ENCODE measurements around the gene RASGRP1. TPM values are rescaled to one million over a fixed set of nuclear protein-coding genes. Genes with fewer than 3 reads are reported as not detected.
A peak's percentile ranks its signal among the peaks of the same experiment; 100 is the strongest.

Gene RASGRP1
- total RNA-seq, 2 experiments from 2014 or later: 105 to 106 TPM

GRCh38 chr15:38487378-38487777 lies 77.2 kb downstream of the RASGRP1 start:
- DNase-seq (no peak), ATAC-seq (no peak)
- H3K27ac Mint-ChIP-seq: peak overlapping the region; percentile 92
- TF ChIP-seq, protein P1, sequence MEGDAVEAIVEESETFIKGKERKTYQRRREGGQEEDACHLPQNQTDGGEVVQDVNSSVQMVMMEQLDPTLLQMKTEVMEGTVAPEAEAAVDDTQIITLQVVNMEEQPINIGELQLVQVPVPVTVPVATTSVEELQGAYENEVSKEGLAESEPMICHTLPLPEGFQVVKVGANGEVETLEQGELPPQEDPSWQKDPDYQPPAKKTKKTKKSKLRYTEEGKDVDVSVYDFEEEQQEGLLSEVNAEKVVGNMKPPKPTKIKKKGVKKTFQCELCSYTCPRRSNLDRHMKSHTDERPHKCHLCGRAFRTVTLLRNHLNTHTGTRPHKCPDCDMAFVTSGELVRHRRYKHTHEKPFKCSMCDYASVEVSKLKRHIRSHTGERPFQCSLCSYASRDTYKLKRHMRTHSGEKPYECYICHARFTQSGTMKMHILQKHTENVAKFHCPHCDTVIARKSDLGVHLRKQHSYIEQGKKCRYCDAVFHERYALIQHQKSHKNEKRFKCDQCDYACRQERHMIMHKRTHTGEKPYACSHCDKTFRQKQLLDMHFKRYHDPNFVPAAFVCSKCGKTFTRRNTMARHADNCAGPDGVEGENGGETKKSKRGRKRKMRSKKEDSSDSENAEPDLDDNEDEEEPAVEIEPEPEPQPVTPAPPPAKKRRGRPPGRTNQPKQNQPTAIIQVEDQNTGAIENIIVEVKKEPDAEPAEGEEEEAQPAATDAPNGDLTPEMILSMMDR (IDR thresholded peaks at IDR 0.05): no peak
- H3K4me1 Mint-ChIP-seq (ENCODE audit: low read depth): peaks cover 55% of the 10 kb centered on the region
- peaks cover 56% of the 10 kb centered on the region for H3K36me3 Mint-ChIP-seq (ENCODE audit: low read depth)
- intact Hi-C loops (cut with micrococcal nuclease): loop anchor here (5.0 kb wide), 2 partner anchors 70 to 200 kb away; no protein-coding TSS in a partner anchor
- H3K9me3 Mint-ChIP-seq: no peaks in the 10 kb centered on the region
- POLR2A ChIA-PET: interaction anchor here (0.5 to 1.1 kb wide), 5 partner anchors 11 to 203 kb away, joined by 3 to 4 read pairs (median 3); no protein-coding TSS in a partner anchor
- H3K4me3 Mint-ChIP-seq: peak overlapping the region; percentile 1
- CTCF ChIA-PET: interaction anchor here (0.8 to 6.1 kb wide), 3 partner anchors 46 to 213 kb away, joined by 3 to 44 read pairs (median 4); no protein-coding TSS in a partner anchor
- no peaks in the 10 kb centered on the region for H3K27me3 Mint-ChIP-seq

GRCh38 chr15:38486936-38487335 lies 77.7 kb downstream of the RASGRP1 start:
- ATAC-seq: peak; percentile 89
- Mint-ChIP-seq H3K9me3 (no peaks in the 10 kb centered on the region), H3K36me3 (ENCODE audit: low read depth) (peaks cover 57% of the 10 kb centered on the region), H3K4me1 (ENCODE audit: low read depth) (peaks cover 55% of the 10 kb centered on the region), H3K27ac (peak overlapping the region; percentile 92), H3K4me3 (peak overlapping the region; percentile 7), H3K27me3 (no peaks in the 10 kb centered on the region)
- DNase-seq: no peak
- ChIA-PET POLR2A (interaction anchor here (0.5 to 1.1 kb wide), 5 partner anchors 11 to 203 kb away, joined by 3 read pairs; no protein-coding TSS in a partner anchor), CTCF (interaction anchor here (1.3 to 6.1 kb wide), 4 partner anchors 12 to 203 kb away, joined by 7 to 44 read pairs (median 8); no protein-coding TSS in a partner anchor)
- intact Hi-C loops (cut with micrococcal nuclease): loop anchor here (5.0 kb wide), 2 partner anchors 70 to 200 kb away; no protein-coding TSS in a partner anchor
- TF ChIP-seq, protein P1 (IDR thresholded peaks at IDR 0.05): no peak

GRCh38 chr15:38482572-38482971 lies 82.0 kb downstream of the RASGRP1 start:
- ChIA-PET CTCF (interaction anchor here (0.8 to 2.7 kb wide), 4 partner anchors 28 to 217 kb away, joined by 5 to 16 read pairs (median 8); partner anchors contain the start of gene FAM98B), POLR2A (no interaction called here)
- H3K27ac Mint-ChIP-seq: peak overlapping the region; percentile 35
- H3K4me3 Mint-ChIP-seq: no peak overlapping the region
- H3K27me3 Mint-ChIP-seq: no peaks in the 10 kb centered on the region
- peaks cover 43% of the 10 kb centered on the region for H3K36me3 Mint-ChIP-seq (ENCODE audit: low read depth)
- no peak for ATAC-seq
- TF ChIP-seq, protein P1 (IDR thresholded peaks at IDR 0.05): no peak
- DNase-seq: no peak
- H3K9me3 Mint-ChIP-seq: no peaks in the 10 kb centered on the region
- peaks cover 50% of the 10 kb centered on the region for H3K4me1 Mint-ChIP-seq (ENCODE audit: low read depth)
- intact Hi-C loops (cut with micrococcal nuclease): loop anchor here (5.0 kb wide), 1 partner anchor 35 kb away; no protein-coding TSS in a partner anchor

- Mint-ChIP-seq H3K4me3 (no peak overlapping the region), H3K27ac (peak overlapping the region; percentile 35), H3K36me3 (ENCODE audit: low read depth) (peaks cover 40% of the 10 kb centered on the region), H3K27me3 (no peaks in the 10 kb centered on the region), H3K9me3 (no peaks in the 10 kb centered on the region), H3K4me1 (ENCODE audit: low read depth) (peaks cover 42% of the 10 kb centered on the region)
- POLR2A ChIA-PET: no interaction called here
- intact Hi-C loops (cut with micrococcal nuclease): loop anchor here (5.0 kb wide), 1 partner anchor 34 kb away; no protein-coding TSS in a partner anchor
- DNase-seq: no peak
- CTCF ChIA-PET: interaction anchor here (0.7 to 2.7 kb wide), 5 partner anchors 9 to 218 kb away, joined by 3 to 16 read pairs (median 3); no protein-coding TSS in a partner anchor
- TF ChIP-seq, protein P1 (IDR thresholded peaks at IDR 0.05): no peak
- ATAC-seq: no peak
Measured at GRCh38 chr15:38481761-38482160, 82.9 kb downstream of the RASGRP1 start.

DNA sequence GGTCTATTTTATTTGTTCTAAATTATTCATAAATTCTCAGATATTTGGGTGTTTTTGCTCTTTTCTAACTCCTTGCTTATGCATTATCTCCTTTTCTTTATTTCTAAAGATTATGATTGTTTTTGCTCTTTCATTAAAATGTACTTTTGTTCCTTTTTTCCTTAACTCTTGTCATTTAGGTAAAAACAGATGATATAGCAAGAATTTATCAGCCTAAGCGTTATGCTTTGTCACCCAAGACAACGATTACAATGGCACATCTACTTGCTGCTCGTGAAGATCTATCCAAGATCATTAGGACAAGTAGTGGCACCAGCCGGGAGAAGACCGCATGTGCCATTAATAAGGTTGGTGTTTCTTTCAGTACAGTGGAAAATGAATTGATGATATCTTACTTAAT lies 83.5 kb downstream of the RASGRP1 start:
- TF ChIP-seq, protein P1 (IDR thresholded peaks at IDR 0.05): no peak
- H3K4me3 Mint-ChIP-seq: no peak overlapping the region
- no peaks in the 10 kb centered on the region for H3K27me3 Mint-ChIP-seq
- ChIA-PET CTCF (interaction anchor here (0.7 to 2.7 kb wide), 4 partner anchors 9 to 219 kb away, joined by 3 to 16 read pairs (median 7); no protein-coding TSS in a partner anchor), POLR2A (no interaction called here)
- H3K9me3 Mint-ChIP-seq: no peaks in the 10 kb centered on the region
- intact Hi-C loops (cut with micrococcal nuclease): loop anchor here (5.0 kb wide), 1 partner anchor 34 kb away; no protein-coding TSS in a partner anchor
- no peak for ATAC-seq
- H3K36me3 Mint-ChIP-seq (ENCODE audit: low read depth): peaks cover 37% of the 10 kb centered on the region
- peaks cover 36% of the 10 kb centered on the region for H3K4me1 Mint-ChIP-seq (ENCODE audit: low read depth)
- no peak for DNase-seq
- peak overlapping the region; percentile 21 for H3K27ac Mint-ChIP-seq
